WTC11 (cell line): Measurements from ENCODE around the gene BLID.

Experiments
- CBFB ChIP-seq: sonication (generic); formaldehyde crosslinking; IDR thresholded peaks from 2 replicates; pipeline ENCODE4 v1.8.1; 2022; ENCODE audit warnings: mild to moderate bottlenecking, low read depth, missing genetic modification reagents
- CREB1 ChIP-seq: sonication (generic); formaldehyde crosslinking; IDR thresholded peaks from 2 replicates; pipeline ENCODE4 v1.8.0; 2023; ENCODE audit warnings: mild to moderate bottlenecking, missing genetic modification reagents
- GTF2I ChIP-seq: fragments of 250-450 bp; sonication (Bioruptor Pico); conservative IDR thresholded peaks from 2 replicates; pipeline ENCODE4 v1.4.0; 2021; ENCODE audit warnings: mild to moderate bottlenecking
- NR2C2 ChIP-seq: sonication (generic); formaldehyde crosslinking; IDR thresholded peaks from 2 replicates; pipeline ENCODE4 v1.8.0; 2022; ENCODE audit warnings: mild to moderate bottlenecking, missing genetic modification reagents
- ZNF416 ChIP-seq: fragments of 250-450 bp; sonication (Bioruptor Pico); IDR thresholded peaks from 2 replicates; pipeline ENCODE4 v1.9.0; 2021; ENCODE audit warnings: mild to moderate bottlenecking, inconsistent platforms
- TF ChIP-seq, protein P1 (sequence below): fragments of 200-600 bp; IDR thresholded peaks from 2 replicates; pipeline ENCODE4 v1.8.0; 2022; ENCODE audit warnings: antibody characterized with exemption
- TF ChIP-seq, protein P2 (sequence below): sonication (generic); formaldehyde crosslinking; IDR thresholded peaks from 2 replicates; pipeline ENCODE4 v1.8.1; 2023; ENCODE audit warnings: mild to moderate bottlenecking, moderate library complexity, missing genetic modification reagents
- TF ChIP-seq, protein P3 (sequence below): sonication (generic); formaldehyde crosslinking; IDR thresholded peaks from 2 replicates; pipeline ENCODE4 v1.8.1; 2023; ENCODE audit warnings: mild to moderate bottlenecking, missing genetic modification reagents
- TF ChIP-seq, protein P4 (sequence below): sonication (generic); formaldehyde crosslinking; IDR thresholded peaks from 2 replicates; pipeline ENCODE4 v1.8.1; 2022; ENCODE audit warnings: low read depth, mild to moderate bottlenecking, moderate library complexity, missing genetic modification reagents, borderline replicate concordance
- TF ChIP-seq, protein P5 (sequence below): sonication (generic); formaldehyde crosslinking; IDR thresholded peaks from 2 replicates; pipeline ENCODE4 v1.8.0; 2022; ENCODE audit warnings: mild to moderate bottlenecking, missing genetic modification reagents

DNA sequence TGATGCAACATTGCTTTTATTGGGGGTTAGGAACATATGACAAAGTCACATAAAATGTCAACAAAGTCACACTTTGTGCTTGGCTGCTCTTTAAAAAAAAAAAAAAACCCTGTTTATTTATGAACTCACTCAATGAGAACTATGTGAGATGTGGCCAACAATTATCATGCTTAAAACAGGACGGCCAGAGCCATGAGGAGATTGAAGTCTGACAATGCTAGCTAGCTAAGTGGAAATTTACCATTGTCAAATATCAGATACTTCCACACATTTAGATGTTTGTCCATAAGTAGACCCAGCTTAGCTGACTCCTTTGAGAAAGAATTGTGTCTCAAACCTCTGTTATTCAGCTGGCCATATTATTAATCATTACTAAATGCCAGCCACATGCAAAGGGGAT, 26.9 kb downstream of the BLID start:
- no peak for TF ChIP-seq CBFB (CRISPR knock-in tag)
- no peak for TF ChIP-seq ZNF416
- TF ChIP-seq, protein P1, sequence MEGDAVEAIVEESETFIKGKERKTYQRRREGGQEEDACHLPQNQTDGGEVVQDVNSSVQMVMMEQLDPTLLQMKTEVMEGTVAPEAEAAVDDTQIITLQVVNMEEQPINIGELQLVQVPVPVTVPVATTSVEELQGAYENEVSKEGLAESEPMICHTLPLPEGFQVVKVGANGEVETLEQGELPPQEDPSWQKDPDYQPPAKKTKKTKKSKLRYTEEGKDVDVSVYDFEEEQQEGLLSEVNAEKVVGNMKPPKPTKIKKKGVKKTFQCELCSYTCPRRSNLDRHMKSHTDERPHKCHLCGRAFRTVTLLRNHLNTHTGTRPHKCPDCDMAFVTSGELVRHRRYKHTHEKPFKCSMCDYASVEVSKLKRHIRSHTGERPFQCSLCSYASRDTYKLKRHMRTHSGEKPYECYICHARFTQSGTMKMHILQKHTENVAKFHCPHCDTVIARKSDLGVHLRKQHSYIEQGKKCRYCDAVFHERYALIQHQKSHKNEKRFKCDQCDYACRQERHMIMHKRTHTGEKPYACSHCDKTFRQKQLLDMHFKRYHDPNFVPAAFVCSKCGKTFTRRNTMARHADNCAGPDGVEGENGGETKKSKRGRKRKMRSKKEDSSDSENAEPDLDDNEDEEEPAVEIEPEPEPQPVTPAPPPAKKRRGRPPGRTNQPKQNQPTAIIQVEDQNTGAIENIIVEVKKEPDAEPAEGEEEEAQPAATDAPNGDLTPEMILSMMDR: no peak
- TF ChIP-seq, protein P2, sequence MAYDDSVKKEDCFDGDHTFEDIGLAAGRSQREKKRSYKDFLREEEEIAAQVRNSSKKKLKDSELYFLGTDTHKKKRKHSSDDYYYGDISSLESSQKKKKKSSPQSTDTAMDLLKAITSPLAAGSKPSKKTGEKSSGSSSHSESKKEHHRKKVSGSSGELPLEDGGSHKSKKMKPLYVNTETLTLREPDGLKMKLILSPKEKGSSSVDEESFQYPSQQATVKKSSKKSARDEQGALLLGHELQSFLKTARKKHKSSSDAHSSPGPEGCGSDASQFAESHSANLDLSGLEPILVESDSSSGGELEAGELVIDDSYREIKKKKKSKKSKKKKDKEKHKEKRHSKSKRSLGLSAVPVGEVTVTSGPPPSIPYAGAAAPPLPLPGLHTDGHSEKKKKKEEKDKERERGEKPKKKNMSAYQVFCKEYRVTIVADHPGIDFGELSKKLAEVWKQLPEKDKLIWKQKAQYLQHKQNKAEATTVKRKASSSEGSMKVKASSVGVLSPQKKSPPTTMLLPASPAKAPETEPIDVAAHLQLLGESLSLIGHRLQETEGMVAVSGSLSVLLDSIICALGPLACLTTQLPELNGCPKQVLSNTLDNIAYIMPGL (CRISPR knock-in tag): no peak
- no peak for TF ChIP-seq CREB1 (CRISPR knock-in tag)
- TF ChIP-seq, protein P3, sequence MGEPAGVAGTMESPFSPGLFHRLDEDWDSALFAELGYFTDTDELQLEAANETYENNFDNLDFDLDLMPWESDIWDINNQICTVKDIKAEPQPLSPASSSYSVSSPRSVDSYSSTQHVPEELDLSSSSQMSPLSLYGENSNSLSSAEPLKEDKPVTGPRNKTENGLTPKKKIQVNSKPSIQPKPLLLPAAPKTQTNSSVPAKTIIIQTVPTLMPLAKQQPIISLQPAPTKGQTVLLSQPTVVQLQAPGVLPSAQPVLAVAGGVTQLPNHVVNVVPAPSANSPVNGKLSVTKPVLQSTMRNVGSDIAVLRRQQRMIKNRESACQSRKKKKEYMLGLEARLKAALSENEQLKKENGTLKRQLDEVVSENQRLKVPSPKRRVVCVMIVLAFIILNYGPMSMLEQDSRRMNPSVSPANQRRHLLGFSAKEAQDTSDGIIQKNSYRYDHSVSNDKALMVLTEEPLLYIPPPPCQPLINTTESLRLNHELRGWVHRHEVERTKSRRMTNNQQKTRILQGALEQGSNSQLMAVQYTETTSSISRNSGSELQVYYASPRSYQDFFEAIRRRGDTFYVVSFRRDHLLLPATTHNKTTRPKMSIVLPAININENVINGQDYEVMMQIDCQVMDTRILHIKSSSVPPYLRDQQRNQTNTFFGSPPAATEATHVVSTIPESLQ: no peak
- no peak for TF ChIP-seq GTF2I (CRISPR knock-in tag)
- TF ChIP-seq, protein P4, sequence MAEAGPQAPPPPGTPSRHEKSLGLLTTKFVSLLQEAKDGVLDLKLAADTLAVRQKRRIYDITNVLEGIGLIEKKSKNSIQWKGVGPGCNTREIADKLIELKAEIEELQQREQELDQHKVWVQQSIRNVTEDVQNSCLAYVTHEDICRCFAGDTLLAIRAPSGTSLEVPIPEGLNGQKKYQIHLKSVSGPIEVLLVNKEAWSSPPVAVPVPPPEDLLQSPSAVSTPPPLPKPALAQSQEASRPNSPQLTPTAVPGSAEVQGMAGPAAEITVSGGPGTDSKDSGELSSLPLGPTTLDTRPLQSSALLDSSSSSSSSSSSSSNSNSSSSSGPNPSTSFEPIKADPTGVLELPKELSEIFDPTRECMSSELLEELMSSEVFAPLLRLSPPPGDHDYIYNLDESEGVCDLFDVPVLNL (CRISPR knock-in tag): no peak
- no peak for TF ChIP-seq NR2C2 (CRISPR knock-in tag)
- TF ChIP-seq, protein P5, sequence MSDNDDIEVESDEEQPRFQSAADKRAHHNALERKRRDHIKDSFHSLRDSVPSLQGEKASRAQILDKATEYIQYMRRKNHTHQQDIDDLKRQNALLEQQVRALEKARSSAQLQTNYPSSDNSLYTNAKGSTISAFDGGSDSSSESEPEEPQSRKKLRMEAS: no peak
